Loucy (cell line): ENCODE measurements around the gene ADGRD1.

ENCODE experiments used
- EZH2phosphoT487 ChIP-seq: fragments of 200-600 bp; IDR thresholded peaks from 2 replicates; pipeline ENCODE4 v1.6.1; 2018; ENCODE audit warnings: antibody characterized with exemption, mild to moderate bottlenecking, moderate library complexity, borderline replicate concordance
- TF ChIP-seq, protein P1 (sequence below): fragments of 200-600 bp; sonication (generic); conservative IDR thresholded peaks from 2 replicates; pipeline ENCODE4 v1.5.1; 2014; ENCODE audit warnings: mild to moderate bottlenecking, antibody characterized with exemption, low read length

DNA sequence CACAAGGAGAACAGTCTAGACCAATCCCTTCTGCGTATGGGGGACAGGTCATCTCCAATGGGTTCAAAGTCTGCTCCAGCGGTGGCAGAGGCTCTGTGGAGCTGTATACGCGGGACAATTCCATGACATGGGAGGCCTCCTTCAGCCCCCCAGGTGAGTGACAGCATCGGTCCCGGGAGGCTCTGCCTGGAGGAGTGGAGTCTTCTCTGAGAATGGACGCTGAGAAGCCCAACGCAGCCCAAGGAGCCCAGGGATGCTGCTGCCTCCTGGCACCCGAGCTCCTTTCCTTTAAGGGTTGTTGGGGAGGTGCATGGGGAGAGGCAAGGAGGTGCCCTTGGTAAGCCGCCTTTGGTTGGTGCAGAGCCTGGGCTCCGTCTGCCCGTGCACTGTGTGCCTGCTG is 28.2 kb downstream of the ADGRD1 start:
- TF ChIP-seq, protein P1, sequence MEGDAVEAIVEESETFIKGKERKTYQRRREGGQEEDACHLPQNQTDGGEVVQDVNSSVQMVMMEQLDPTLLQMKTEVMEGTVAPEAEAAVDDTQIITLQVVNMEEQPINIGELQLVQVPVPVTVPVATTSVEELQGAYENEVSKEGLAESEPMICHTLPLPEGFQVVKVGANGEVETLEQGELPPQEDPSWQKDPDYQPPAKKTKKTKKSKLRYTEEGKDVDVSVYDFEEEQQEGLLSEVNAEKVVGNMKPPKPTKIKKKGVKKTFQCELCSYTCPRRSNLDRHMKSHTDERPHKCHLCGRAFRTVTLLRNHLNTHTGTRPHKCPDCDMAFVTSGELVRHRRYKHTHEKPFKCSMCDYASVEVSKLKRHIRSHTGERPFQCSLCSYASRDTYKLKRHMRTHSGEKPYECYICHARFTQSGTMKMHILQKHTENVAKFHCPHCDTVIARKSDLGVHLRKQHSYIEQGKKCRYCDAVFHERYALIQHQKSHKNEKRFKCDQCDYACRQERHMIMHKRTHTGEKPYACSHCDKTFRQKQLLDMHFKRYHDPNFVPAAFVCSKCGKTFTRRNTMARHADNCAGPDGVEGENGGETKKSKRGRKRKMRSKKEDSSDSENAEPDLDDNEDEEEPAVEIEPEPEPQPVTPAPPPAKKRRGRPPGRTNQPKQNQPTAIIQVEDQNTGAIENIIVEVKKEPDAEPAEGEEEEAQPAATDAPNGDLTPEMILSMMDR: no peak
- TF ChIP-seq EZH2phosphoT487: no peak
